HG03432 (cell line): Measurements from ENCODE around the gene FCRLA.
"Not testable (repeated sequence)": the region's sequence is repeated elsewhere in the genome, so short reads cannot be mapped to it uniquely, and the experiment has no call there.

Experiments
- ATAC-seq: cut with Tn5 transposase; IDR thresholded peaks from one replicate; pipeline ENCODE4 v1.9.1; 2021; ENCODE audit warnings: mild to moderate bottlenecking, moderate library complexity; ENCODE audit not compliant: unreplicated experiment

The FCRLA gene

GRCh38 chr1:161705537-161705936 is 1.5 kb upstream of the FCRLA start:
- peak; percentile 29 for ATAC-seq

GRCh38 chr1:161706113-161706481 is 932 bp upstream of the FCRLA start:
- no peak for ATAC-seq

- ATAC-seq: no peak
Measured at GRCh38 chr1:161707503-161707902, 474 bp downstream of the FCRLA start.

- ATAC-seq: no peak
Measured at GRCh38 chr1:161709373-161709772, 2.3 kb downstream of the FCRLA start.

GRCh38 chr1:161710560-161710959 is 3.5 kb downstream of the FCRLA start:
- ATAC-seq: no peak

- ATAC-seq: peak; percentile 61
Measured at GRCh38 chr1:161718559-161719324, 11.7 kb downstream of the FCRLA start.

GRCh38 chr1:161719325-161719611 is 12.2 kb downstream of the FCRLA start:
- peak; percentile 56 for ATAC-seq

- no peak for ATAC-seq
Measured at GRCh38 chr1:161720422-161720821, 13.4 kb downstream of the FCRLA start.

- ATAC-seq: no peak
Measured at GRCh38 chr1:161720956-161721737, 14.1 kb downstream of the FCRLA start, which contains the start of gene FCRLB. Gene FCRLB, plus strand, starts transcription at chr1:161721544. Its CDS starts 1,129 bp downstream, at chr1:161722673.

- peak; percentile 20 for ATAC-seq
Measured at GRCh38 chr1:161721738-161722343, 14.8 kb downstream of the FCRLA start.

GRCh38 chr1:161722406-161722805 is 15.4 kb downstream of the FCRLA start:
- ATAC-seq: no peak

GRCh38 chr1:161723459-161724141 is 16.6 kb downstream of the FCRLA start:
- no peak for ATAC-seq

- ATAC-seq: not testable (repeated sequence)
Measured at GRCh38 chr1:161725258-161725907, 18.4 kb downstream of the FCRLA start.

- ATAC-seq: peak; percentile 21
Measured at GRCh38 chr1:161725908-161726472, 19.0 kb downstream of the FCRLA start.

- ATAC-seq: peak; percentile 58
Measured at GRCh38 chr1:161726473-161727255, 19.6 kb downstream of the FCRLA start.

GRCh38 chr1:161727256-161727924 is 20.4 kb downstream of the FCRLA start:
- peak; percentile 14 for ATAC-seq

- ATAC-seq: no peak
Measured at GRCh38 chr1:161728376-161729226, 21.6 kb downstream of the FCRLA start.

- no peak for ATAC-seq
Measured at GRCh38 chr1:161730050-161730564, 23.1 kb downstream of the FCRLA start.
